Psoas muscle (tissue), 8 donors: ENCODE data around the gene CLK2. TPM values are rescaled to one million over a fixed set of nuclear protein-coding genes. Genes with fewer than 3 reads are reported as not detected.

ENCODE experiments used
- ATAC-seq, 4 donors: fragments of 200-7000 bp; cut with Tn5 transposase; one replicate each; pipeline ENCODE4 v1.9.1; 2020; ENCODE audit warnings: moderate library complexity in 3 of 4, mild to moderate bottlenecking in 2 of 4
- DNase-seq, 2 donors: peaks; one replicate each; pipeline ENCODE4 v3.0.0-alpha.2; 2020
- H3K27ac ChIP-seq: fragments of 200-600 bp; one replicate; pipeline ENCODE4 v1.8.0; 2022
- H3K27me3 ChIP-seq, 3 donors: fragments of 200-600 bp in 1 of 3; one replicate each; pipeline versions ENCODE4 v1.6.1 to v1.8.0; 2013 to 2022; ENCODE audit warnings: low read length in 2 of 3, mild to moderate bottlenecking in 2 of 3, moderate library complexity in 1 of 3; ENCODE audit not compliant: insufficient read depth in 3 of 3
- H3K36me3 ChIP-seq, 2 donors: fragments of 200-600 bp in 1 of 2; one replicate each; pipeline versions ENCODE4 v1.6.1 to v1.8.0; 2013 to 2022; ENCODE audit warnings: low read depth in 1 of 2, mild to moderate bottlenecking in 1 of 2, moderate library complexity in 1 of 2; ENCODE audit not compliant: insufficient read depth in 1 of 2
- H3K4me1 ChIP-seq: fragments of 200-600 bp; one replicate; pipeline ENCODE4 v1.8.0; 2022
- H3K4me3 ChIP-seq: fragments of 200-600 bp; one replicate; pipeline ENCODE4 v1.8.0; 2022; ENCODE audit warnings: mild to moderate bottlenecking
- H3K9me3 ChIP-seq: fragments of 200-600 bp; one replicate; pipeline ENCODE4 v1.8.0; 2022
- whole genome bisulfite sequencing, 3 donors: extraction: QIAGEN DNeasy Blood & Tissue Kit; methylation state at CpG; one replicate each; pipeline versions ENCODE4 v1.1.6 to v1.1.7; 2013; 5-methylcytosine and 5-hydroxymethylcytosine counted together
- intact Hi-C, 2 donors: fragments of 100-400 bp; cut with DNase I; formaldehyde crosslinking; loops; one replicate each; pipeline versions ENCODE4 v1.11.0 to v1.14.2; 2022
- polyA plus RNA-seq, 3 donors: library from polyadenylated mRNA; stranded (reverse); fragments of 200-250 nt; gene quantifications; one replicate each; pipeline ENCODE4 v1.2.3, GENCODE V29; 2013
- total RNA-seq, 4 donors: library from RNA; stranded (reverse); fragmentation: NEBNext Ultra II Directional in 2 of 4; extraction: Animal tissue kit (Norgen Biotek cat#: 25700) in 2 of 4; gene quantifications; one replicate each; pipeline versions ENCODE4 v1.2.1 to v1.2.4, GENCODE V29; 2021 to 2023
- TF ChIP-seq, protein P1 (sequence below): fragments of 200-600 bp; IDR thresholded peaks from one replicate; pipeline ENCODE4 v1.8.0; 2022; ENCODE audit warnings: antibody characterized with exemption
- donor health status: healthy with polysubstance abuse.
- donor health status: DM: no; HTN: no; CAD: no; lungs with moderate emphysema.
- donor health status: Bipolar disorder and iron deficiency.
- donor health status: healthy.
- donor health status: DM: yes; HTN: yes; CAD: no.
- donor health status: DM: no; HTN: no; CAD: no.
- donor health status: DM: no; HTN: no; CAD: no.
- donor health status: DM: yes; HTN: yes; CAD: no.

The CLK2 gene
- total and polyA plus RNA-seq, 7 donors, result 11.7 to 28.5 (median 20.9) TPM

- H3K4me1 ChIP-seq, result peaks cover 10% of the 10 kb centered on the region
- no peak overlapping the region for H3K27ac ChIP-seq
- no peaks in the 10 kb centered on the region for H3K9me3 ChIP-seq
- 94 to 96% (median 94%) methylated on average over 3 of the region's 3 CpGs for WGBS, 3 donors
- no peak overlapping the region for H3K4me3 ChIP-seq
- H3K36me3 ChIP-seq, result peaks cover 3 to 56% of the 10 kb centered on the region in 2 donors
- ATAC-seq (no peak), DNase-seq (no peak)
- intact Hi-C loops, result no loop called here
- H3K27me3 ChIP-seq, result no peaks in the 10 kb centered on the region
- TF ChIP-seq, protein P1, sequence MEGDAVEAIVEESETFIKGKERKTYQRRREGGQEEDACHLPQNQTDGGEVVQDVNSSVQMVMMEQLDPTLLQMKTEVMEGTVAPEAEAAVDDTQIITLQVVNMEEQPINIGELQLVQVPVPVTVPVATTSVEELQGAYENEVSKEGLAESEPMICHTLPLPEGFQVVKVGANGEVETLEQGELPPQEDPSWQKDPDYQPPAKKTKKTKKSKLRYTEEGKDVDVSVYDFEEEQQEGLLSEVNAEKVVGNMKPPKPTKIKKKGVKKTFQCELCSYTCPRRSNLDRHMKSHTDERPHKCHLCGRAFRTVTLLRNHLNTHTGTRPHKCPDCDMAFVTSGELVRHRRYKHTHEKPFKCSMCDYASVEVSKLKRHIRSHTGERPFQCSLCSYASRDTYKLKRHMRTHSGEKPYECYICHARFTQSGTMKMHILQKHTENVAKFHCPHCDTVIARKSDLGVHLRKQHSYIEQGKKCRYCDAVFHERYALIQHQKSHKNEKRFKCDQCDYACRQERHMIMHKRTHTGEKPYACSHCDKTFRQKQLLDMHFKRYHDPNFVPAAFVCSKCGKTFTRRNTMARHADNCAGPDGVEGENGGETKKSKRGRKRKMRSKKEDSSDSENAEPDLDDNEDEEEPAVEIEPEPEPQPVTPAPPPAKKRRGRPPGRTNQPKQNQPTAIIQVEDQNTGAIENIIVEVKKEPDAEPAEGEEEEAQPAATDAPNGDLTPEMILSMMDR, result no peak
These were observed 43.6 kb upstream of the CLK2 start for GRCh38 chr1:155316922-155317321.

DNA sequence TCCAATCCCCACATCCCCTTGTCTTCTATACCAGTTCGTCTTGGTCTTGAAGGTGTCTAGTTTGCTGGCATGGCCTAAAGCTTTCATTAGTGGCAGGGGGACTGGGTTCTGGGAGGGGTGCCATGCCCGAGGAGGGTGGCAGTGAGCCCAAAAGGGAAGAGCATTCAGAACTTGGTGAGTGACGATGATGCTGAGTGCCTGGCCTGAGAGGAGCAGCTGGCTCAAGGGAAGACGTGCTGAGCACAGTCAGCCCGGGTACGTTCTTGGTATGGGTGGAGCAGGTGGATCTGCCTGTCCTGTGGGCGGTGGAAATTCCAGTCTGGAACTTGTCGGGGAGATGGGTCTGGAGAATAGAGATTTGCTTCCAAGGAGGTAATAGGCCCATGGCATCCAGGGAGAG, 40.0 kb upstream of the CLK2 start:
- intact Hi-C loops, result no loop called here
- 62 to 71% (median 66%) methylated on average over 8 of the region's 8 CpGs for WGBS, 3 donors
- Histone ChIP-seq H3K4me3 (no peak overlapping the region), H3K27ac (no peak overlapping the region), H3K4me1 (peaks cover 9% of the 10 kb centered on the region), H3K9me3 (no peaks in the 10 kb centered on the region), H3K27me3 (no peaks in the 10 kb centered on the region), H3K36me3 (peaks cover 3 to 63% of the 10 kb centered on the region in 2 donors)
- no peak for DNase-seq
- TF ChIP-seq, protein P1, result no peak
- ATAC-seq, result no peak

DNA sequence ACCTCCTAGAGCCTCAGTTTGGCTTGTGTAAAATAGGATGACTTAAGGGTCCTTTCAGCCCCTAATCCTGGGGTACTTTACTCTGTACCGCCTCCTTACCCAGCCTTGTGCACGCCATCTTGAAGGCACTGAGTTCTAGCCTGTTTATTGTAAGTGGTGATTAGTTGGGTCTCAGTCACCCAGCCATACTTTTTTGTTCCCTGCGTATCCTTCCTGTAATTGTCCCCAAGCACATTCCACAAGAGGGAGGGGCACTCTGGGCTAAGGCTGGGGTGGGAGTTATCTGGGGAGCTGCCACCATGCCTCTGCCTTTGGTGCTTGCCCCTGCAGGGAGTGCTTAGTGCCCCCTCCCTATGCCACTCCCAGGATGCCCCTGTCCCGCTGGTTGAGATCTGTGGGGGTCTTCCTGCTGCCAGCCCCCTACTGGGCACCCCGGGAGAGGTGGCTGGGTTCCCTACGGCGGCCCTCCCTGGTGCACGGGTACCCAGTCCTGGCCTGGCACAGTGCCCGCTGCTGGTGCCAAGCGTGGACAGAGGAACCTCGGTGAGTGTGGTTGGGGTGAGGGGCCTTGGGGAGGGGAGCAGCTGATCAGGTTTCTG, 36.2 kb upstream of the CLK2 start:
- Histone ChIP-seq H3K36me3 (peaks cover 3 to 42% of the 10 kb centered on the region in 2 donors), H3K27ac (peak overlapping the region; percentile 87), H3K4me3 (peak overlapping the region; percentile 81), H3K9me3 (no peaks in the 10 kb centered on the region), H3K27me3 (no peaks in the 10 kb centered on the region), H3K4me1 (peaks cover 9% of the 10 kb centered on the region)
- 11 to 16% (median 12%) methylated on average over 11 of the region's 11 CpGs for WGBS, 3 donors
- ATAC-seq (no peak), DNase-seq (no peak)
- intact Hi-C loops, result loop anchor here in 1 of 2 donors (5.0 kb wide), 1 partner anchor 37 kb away; the partner anchor contains the start of gene CLK2
- TF ChIP-seq, protein P1, result no peak

DNA sequence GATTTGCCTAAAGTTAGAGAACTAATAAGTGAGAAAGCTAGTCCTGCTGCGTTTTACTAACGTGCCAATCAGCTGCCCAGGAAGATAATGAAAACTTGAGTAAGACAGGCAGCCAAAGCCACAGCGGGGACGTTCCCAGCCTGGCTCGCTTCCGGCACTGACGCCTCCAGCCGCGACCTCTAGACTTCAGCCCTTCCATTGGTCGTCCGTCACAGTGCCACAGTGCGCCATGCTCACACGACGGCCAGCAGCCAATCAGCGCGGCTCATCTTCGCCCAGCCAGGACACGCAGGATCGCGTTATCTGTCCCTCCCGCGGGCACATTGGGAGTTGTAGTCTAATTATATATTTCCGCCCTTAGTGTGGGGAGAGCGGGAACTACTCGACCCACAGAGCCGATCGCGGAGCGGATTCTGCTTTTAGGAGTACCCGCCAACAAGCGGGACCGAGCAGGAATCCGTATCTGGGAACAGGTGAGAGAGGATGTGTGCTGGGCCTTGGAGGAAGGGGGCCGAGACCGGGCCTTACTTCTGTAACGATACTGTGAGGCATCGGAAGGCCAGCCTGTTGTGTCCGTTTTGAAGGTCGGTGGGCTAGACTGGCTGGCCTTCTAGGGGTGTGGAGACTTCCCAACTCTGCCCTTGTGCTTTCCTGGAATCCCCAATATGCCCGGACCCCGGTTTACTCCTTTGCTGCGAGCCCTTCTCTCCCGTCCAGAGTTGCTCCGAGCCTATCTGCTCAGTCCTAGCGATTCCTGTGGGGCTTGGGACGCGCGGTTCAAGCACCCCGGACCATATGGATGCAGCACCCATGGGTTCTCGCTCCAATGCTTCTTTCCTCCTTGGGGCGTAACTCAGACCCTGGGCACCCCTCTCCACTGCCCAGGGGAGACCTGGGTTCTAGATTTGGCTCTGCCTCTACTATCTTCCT, 35.5 kb upstream of the CLK2 start, which contains the start of gene FDPS:
Gene FDPS, plus strand, starts transcription at position 374 of the 930 bp plus-strand sequence. CDS start 924 bp downstream, outside the sequence.
- Histone ChIP-seq H3K27ac (peak within 1 kb of the TSS; percentile 87), H3K36me3 (peaks cover 3 to 36% of the 10 kb centered on the region in 2 donors), H3K4me1 (peaks cover 9% of the 10 kb centered on the region), H3K9me3 (no peaks in the 10 kb centered on the region), H3K27me3 (no peaks in the 10 kb centered on the region), H3K4me3 (peak within 1 kb of the TSS; percentile 81)
- DNase-seq (peak; percentile 99), ATAC-seq (peak; percentile 99 to 100 (median 100))
- intact Hi-C loops, result loop anchor here in 1 of 2 donors (5.0 kb wide), 1 partner anchor 36 kb away; the partner anchor contains the start of gene CLK2
- TF ChIP-seq, protein P1, result no peak
- 0 to 1% (median 0%) methylated on average over 51 of the region's 51 CpGs for WGBS, 3 donors
